Uterus (tissue), 4 donors: ENCODE data around the gene INTS13. TPM values are rescaled to one million over a fixed set of nuclear protein-coding genes. Genes with fewer than 3 reads are reported as not detected.

Experiments used
- DNase-seq, 2 donors: peaks; one replicate each; pipeline ENCODE4 v3.0.0-alpha.2; 2019 to 2020
- H3K27ac ChIP-seq, 2 donors: fragments of 200-600 bp; sonication (generic); 1 replicate in 1 of 2; 2 replicates in 1 of 2; pipeline ENCODE4 v1.5.1; 2016 to 2018
- H3K27me3 ChIP-seq, 2 donors: fragments of 200-600 bp; sonication (generic); one replicate each; pipeline ENCODE4 v1.5.1; 2018 to 2019; ENCODE audit warnings: control low read depth in 1 of 2
- H3K36me3 ChIP-seq, 2 donors: fragments of 200-600 bp; sonication (generic); one replicate each; pipeline ENCODE4 v1.5.1; 2019; ENCODE audit warnings: control low read depth in 1 of 2
- H3K4me1 ChIP-seq, 2 donors: fragments of 200-600 bp; sonication (generic); one replicate each; pipeline ENCODE4 v1.5.1; 2018 to 2019; ENCODE audit warnings: control low read depth in 1 of 2
- H3K4me3 ChIP-seq, 2 donors: fragments of 200-600 bp; sonication (generic); 1 replicate in 1 of 2; 2 replicates in 1 of 2; pipeline ENCODE4 v1.5.1; 2018 to 2019; ENCODE audit warnings: mild to moderate bottlenecking in 1 of 2
- H3K9me3 ChIP-seq, 2 donors: fragments of 200-600 bp; sonication (generic); one replicate each; pipeline ENCODE4 v1.5.1; 2019; ENCODE audit warnings: control low read depth in 1 of 2
- POLR2A ChIP-seq, 2 donors: fragments of 450-650 bp; IDR thresholded peaks; one replicate each; pipeline ENCODE4 v1.6.1; 2016; ENCODE audit warnings: antibody characterized with exemption in 2 of 2, mild to moderate bottlenecking in 1 of 2, moderate library complexity in 1 of 2
- intact Hi-C: fragments of 100-400 bp; cut with DNase I; formaldehyde crosslinking; loops from one replicate; pipeline ENCODE4 v1.15.1; 2023; ENCODE audit warnings: low total_unique reads
- total RNA-seq, 4 donors: library from RNA; depleted of rRNA in 3 of 4; stranded (reverse); fragments of >200 nt in 3 of 4; gene quantifications; one replicate each; pipeline versions ENCODE4 v1.1.0 to v1.2.4, GENCODE V29; 2014 to 2023
- TF ChIP-seq, protein P1 (sequence below), 4 experiments: fragments of 200-600 bp in 2 of 4; fragments of 450-650 bp in 2 of 4; sonication (generic) in 2 of 4; IDR thresholded peaks; one replicate each; pipeline ENCODE4 v1.5.1; 2016 to 2019; ENCODE audit warnings: antibody characterized with exemption in 4 of 4, mild to moderate bottlenecking in 2 of 4, moderate library complexity in 1 of 4
- donor health status: DM: yes; HTN: yes; CAD: no.

INTS13 gene
- total RNA-seq, 4 donors from 2014 or later: 13.8 to 37.9 (median 26.8) TPM

DNA sequence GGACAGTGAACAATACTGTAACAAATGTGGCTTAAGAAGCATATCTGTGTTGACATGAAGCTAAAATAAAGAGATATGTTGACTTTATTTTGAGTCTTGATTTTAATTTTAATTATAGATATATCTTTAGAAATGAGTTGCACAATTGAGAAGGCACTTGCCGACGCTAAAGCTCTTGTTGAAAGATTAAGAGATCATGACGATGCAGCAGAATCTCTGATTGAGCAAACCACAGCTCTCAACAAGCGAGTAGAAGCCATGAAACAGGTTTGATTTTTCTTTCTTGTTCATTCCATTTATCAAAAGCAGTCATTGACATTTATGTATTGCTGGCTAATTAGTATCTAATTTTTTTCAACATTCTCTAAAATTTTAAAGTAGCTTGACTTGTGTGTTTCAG is 16.2 kb upstream of the INTS13 start:
- Histone ChIP-seq H3K27me3 (no peaks in the 10 kb centered on the region), H3K36me3 (no peaks in the 10 kb centered on the region), H3K4me3 (no peak overlapping the region), H3K27ac (no peak overlapping the region), H3K9me3 (no peaks in the 10 kb centered on the region), H3K4me1 (no peaks in the 10 kb centered on the region)
- no peak for DNase-seq
- intact Hi-C loops: no loop called here
- TF ChIP-seq, protein P1, sequence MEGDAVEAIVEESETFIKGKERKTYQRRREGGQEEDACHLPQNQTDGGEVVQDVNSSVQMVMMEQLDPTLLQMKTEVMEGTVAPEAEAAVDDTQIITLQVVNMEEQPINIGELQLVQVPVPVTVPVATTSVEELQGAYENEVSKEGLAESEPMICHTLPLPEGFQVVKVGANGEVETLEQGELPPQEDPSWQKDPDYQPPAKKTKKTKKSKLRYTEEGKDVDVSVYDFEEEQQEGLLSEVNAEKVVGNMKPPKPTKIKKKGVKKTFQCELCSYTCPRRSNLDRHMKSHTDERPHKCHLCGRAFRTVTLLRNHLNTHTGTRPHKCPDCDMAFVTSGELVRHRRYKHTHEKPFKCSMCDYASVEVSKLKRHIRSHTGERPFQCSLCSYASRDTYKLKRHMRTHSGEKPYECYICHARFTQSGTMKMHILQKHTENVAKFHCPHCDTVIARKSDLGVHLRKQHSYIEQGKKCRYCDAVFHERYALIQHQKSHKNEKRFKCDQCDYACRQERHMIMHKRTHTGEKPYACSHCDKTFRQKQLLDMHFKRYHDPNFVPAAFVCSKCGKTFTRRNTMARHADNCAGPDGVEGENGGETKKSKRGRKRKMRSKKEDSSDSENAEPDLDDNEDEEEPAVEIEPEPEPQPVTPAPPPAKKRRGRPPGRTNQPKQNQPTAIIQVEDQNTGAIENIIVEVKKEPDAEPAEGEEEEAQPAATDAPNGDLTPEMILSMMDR (IDR thresholded peaks at IDR 0.05): no peak
- TF ChIP-seq POLR2A (IDR thresholded peaks at IDR 0.05): no peak

DNA sequence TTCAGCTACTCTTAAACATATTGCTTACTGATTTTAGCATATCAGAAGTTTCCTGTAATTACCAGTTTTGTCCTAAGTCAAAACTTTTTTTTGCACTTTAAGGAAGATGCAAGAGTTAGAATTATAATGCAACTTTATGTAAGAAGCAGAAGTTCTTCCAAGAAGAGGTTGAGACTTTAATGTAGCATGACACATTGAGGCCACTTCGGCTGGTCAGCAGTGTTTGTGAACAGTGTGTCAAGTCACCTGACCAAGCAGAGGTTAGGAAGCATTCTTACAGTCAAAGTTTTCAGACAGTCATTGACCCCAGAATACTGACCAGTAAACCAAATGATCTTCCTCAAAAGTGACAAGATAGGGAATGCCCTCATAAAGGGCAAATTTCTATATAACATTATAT is 15.7 kb upstream of the INTS13 start:
- intact Hi-C loops: no loop called here
- H3K27ac ChIP-seq: no peak overlapping the region

DNA sequence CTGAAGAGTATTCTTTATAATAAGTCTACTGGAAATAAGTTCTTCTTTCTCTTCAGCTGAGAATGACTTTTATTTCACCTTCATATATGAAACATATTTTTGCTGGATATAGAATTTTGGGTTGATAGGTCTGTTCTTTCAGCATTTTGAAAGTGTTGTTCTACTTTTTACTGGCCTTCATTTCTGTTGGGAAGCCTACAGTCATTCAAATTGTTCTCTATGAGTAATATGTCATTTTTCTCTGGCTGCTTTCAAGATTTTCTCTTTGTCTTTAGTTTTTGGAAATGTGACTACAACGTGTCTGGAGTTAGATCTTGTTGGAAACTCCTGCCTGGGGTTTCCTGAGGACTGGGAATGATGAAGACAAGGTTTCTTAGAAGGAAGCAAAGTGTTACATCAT is 10.5 kb upstream of the INTS13 start:
- intact Hi-C loops: no loop called here
- Histone ChIP-seq H3K27me3 (no peaks in the 10 kb centered on the region), H3K4me1 (no peaks in the 10 kb centered on the region), H3K4me3 (no peak overlapping the region), H3K9me3 (peaks cover 0 to 6% of the 10 kb centered on the region in 2 donors), H3K36me3 (no peaks in the 10 kb centered on the region), H3K27ac (no peak overlapping the region)
- DNase-seq: no peak
- TF ChIP-seq, protein P1 (IDR thresholded peaks at IDR 0.05): no peak
- no peak for TF ChIP-seq POLR2A (IDR thresholded peaks at IDR 0.05)

More for the DNA sequence above, 15.7 kb upstream of the INTS13 start:
- Histone ChIP-seq H3K27me3 (no peaks in the 10 kb centered on the region), H3K4me1 (no peaks in the 10 kb centered on the region), H3K9me3 (peaks cover 0 to 1% of the 10 kb centered on the region in 2 donors), H3K4me3 (no peak overlapping the region), H3K36me3 (no peaks in the 10 kb centered on the region)
- TF ChIP-seq POLR2A (IDR thresholded peaks at IDR 0.05): no peak
- TF ChIP-seq, protein P1 (IDR thresholded peaks at IDR 0.05): no peak
- no peak for DNase-seq

DNA sequence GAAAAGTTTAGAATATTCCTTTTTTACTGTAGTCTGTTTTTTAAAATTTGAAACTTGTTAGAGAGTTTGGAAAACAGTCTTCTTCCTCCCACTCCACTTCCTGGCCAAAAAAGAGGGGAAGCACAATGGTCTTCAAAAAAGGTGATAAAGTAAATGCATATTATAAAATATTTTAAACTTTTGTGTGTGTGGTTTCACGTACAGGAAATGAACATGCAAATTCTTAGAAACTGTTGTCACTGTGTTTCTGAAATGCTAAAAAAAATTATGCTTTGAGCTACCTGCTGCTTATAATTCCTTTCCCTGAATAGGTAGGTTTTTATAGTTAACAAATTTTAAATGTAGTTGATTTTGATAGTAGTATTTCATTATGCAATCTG is 3.4 kb upstream of the INTS13 start:
- no peaks in the 10 kb centered on the region for H3K9me3 ChIP-seq
- no peak overlapping the region for H3K4me3 ChIP-seq
- peak overlapping the region in 1 of 2 donors; percentile 2 for H3K27ac ChIP-seq
- TF ChIP-seq, protein P1 (IDR thresholded peaks at IDR 0.05): no peak
- TF ChIP-seq POLR2A (IDR thresholded peaks at IDR 0.05): no peak
- H3K27me3 ChIP-seq: no peaks in the 10 kb centered on the region
- no peaks in the 10 kb centered on the region for H3K4me1 ChIP-seq
- no peaks in the 10 kb centered on the region for H3K36me3 ChIP-seq
- no peak for DNase-seq
- intact Hi-C loops: no loop called here

DNA sequence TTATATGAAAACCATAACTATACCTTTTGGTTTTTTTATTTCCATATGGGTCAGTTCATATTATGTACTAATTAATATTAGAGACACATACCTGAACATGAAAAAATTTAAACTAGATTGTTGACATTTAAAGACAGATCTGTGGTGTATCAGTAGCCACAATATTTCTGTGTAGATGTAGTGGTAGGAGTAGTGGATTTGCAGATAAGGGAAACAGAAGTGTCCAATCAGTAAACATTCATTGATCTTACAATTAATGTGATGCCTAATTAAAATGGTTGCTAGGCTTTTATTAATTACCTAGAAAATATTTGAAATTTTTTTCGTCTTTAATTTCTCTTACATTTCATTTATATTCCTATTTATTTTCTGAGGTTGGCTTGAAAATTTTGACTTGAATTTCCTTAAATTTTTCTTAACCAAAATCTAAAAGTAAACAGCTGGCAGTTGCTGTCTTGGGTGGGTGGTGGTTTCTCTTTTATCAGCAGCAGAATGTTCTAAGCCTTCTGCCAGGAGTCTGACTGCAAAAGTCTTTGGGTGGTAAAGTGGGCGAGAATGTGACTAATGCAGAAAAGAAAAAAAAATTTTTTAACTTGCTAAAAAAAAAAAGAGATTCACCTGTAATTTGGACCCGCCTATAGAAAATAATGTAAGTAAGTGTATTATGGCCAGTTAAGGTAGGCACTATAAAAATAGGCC is 2.9 kb upstream of the INTS13 start:
- Histone ChIP-seq H3K27me3 (no peaks in the 10 kb centered on the region), H3K27ac (peak overlapping the region in 1 of 2 donors; percentile 2), H3K9me3 (no peaks in the 10 kb centered on the region), H3K4me1 (no peaks in the 10 kb centered on the region), H3K4me3 (no peak overlapping the region), H3K36me3 (no peaks in the 10 kb centered on the region)
- intact Hi-C loops: no loop called here
- no peak for DNase-seq
- TF ChIP-seq, protein P1 (IDR thresholded peaks at IDR 0.05): no peak
- TF ChIP-seq POLR2A (IDR thresholded peaks at IDR 0.05): no peak
